Stimulated activated CD4-positive, alpha-beta T cell treated with anti-CD3 and anti-CD28 coated beads, Interleukin-15, amount 100 ng/mL, for 48 hours (primary cell): ENCODE results near the gene CDK16.

Experiments
- DNase-seq, 2 donors: peaks; one replicate each; pipeline ENCODE4 v3.0.0-alpha.2; 2020; ENCODE audit warnings: low read depth in 2 of 2

CDK16 gene

DNA sequence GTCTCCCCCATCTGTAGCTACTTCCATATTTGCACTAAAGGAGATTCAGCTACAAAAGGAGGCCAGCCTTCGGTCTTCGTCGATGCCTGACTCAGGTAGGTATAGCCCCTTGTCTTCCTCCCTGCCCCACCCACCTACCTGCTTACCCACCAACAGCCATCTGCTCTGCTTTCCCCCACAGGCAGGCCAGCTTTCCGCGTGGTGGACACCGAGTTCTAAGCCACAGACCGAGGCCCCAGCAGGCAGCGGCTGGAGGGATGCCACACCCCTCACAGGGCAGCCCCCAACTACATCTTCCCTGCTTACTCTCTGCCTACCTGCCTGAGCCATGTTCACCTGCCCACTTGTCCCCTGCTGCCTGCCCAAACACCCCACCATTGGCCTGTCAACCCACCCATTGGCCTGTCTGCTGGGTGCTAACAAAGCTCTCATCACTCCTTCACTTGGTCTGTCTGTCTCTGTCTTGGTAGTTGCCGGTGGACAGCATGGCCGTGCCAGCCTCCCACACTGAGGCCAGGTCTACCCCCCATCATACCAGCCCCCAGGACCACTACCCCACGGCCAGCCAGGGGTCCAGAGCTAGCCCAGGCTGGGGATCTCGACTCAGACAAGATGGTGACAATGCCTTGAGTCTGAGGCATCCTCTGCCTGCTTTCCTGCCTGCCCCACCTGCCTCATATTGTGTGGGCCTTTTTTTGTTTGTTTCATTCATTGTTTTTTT is 10.2 kb downstream of the CDK16 start:
- DNase-seq: no peak

- DNase-seq: no peak
Observed at GRCh38 chrX:47229427-47229826, 10.9 kb downstream of the CDK16 start.

GRCh38 chrX:47230136-47230868 is 11.8 kb downstream of the CDK16 start:
- no peak for DNase-seq

DNA sequence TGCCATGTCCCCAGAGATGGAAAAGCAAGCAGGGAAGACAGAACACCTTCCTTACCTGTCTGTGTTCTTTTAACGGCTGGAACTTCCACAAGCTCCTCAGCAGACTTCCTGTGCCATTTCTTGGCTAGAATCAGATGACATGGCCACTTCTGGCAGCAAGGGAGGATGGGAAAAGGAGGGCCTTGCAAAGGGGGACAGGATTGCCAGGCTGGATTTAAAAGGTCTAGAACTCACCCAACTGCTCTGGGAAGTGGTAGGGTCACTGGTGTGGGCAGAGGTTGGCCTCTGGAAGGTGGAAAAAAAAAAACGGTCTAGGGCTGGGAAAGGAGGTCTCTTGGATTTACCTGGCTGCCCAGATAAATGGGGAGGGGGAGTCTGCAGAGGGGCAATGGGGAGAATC is 12.7 kb downstream of the CDK16 start:
- no peak for DNase-seq

DNA sequence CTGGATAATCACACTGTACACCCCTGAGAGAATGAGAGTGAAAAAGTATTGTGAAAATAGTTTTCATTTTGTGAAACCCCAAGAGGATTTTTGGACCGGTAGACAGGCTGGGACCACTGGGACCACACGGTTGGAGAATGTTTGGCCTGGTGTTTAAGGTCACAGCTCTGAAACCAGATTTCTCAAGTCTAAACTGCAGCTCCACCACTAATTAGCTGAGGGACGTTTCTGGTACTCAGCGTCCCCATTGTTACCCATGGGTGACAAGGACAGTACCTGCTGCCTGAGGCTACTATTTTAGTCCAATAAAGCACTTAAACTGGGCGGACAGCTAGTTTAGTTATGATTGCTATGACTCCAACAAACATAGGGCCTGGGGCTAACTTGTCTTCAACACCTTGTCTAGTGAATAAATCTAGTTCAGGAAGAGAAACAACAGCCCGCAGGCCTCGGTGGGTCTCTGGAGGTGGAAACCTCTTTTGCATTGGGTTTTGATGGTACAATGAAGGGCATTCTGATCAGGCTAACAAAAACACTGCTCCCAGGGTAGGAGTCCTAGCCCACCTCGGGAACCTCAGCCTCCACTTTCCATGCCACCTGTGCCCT is 13.8 kb downstream of the CDK16 start:
- no peak for DNase-seq

DNA sequence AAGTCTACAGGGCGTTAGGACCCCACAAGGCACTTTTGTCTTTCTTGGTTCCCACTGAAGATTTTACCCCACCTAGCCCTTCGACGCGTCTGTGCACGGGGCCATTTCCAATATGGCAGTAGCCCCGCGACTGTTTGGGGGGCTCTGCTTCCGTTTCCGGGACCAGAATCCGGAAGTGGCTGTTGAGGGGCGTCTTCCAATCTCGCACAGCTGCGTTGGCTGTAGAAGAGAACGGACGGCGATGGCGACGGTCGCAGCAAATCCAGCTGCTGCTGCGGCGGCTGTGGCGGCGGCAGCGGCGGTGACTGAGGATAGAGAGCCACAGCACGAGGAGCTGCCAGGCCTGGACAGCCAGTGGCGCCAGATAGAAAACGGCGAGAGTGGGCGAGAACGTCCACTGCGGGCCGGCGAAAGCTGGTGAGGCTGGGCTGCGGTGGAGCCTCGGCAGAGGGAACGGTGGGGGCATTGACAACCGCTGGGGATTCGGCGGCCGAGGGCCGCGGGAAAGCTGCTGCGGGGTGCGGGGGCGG is 14.4 kb downstream of the CDK16 start, which contains the start of gene USP11:
Gene USP11 (plus strand): TSS at position 207 of the 530 bp plus-strand sequence. CDS start 35 bp downstream, at position 242.
- DNase-seq: no peak

DNA sequence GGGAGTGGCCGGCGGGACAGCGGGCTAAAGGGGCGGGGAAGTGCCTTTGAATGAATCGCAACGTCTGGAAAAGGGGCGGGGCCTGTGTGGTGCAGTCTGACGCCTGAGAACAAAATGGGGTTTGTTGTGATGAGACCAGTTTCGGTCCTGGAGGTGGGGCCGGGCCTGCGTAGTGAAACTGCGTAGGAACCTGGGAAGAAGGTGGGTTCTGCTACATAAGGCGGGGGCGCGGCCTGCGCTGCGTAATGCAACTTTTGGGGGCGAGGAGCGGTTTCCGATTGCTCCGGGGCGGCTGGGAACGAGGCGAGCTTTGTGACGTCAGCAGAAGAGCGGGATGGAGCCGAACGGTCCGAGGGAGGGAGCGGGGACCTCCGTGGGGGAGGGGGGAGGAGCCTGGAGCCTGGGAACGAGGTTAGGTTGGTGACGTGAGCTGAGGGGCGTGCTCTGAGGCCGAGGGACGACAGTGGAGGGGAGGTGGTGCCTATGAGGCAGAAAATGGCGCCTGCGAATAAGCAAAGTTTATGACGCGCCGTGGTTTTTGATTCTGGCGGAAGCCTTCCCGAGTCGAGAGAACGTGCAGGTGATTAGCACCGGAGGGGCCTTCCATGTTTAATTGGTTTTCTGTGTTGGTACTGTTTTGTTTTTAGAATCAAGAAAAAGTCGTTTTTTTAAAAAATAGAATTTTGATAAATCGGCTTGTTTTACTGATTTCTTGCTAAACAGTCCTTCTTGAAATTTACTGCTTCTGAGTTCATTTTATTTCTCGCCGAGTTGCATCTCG is 15.0 kb downstream of the CDK16 start:
- DNase-seq: peak; percentile 89 to 91

- no peak for DNase-seq
Observed at GRCh38 chrX:47234583-47234982, 16.1 kb downstream of the CDK16 start.

DNA sequence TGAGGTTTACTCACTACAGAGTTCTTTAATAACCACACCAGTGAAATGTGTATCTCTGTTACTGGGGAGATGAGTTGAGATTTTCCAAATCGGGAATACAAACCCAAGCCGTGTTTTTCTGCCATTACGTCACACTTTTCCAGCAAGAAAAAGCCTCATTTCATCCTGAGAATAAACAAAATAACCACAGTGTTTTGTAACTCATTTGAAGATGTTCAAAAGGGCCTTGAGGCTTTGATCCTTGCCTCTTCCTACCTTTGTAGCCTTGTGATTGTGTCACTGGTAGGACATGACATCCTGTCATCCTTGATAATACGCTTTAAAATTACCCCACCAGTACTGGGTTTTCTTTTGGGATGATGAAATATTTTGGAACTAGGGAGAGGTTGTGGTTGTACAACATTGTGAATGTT is 17.2 kb downstream of the CDK16 start:
- DNase-seq: no peak

DNA sequence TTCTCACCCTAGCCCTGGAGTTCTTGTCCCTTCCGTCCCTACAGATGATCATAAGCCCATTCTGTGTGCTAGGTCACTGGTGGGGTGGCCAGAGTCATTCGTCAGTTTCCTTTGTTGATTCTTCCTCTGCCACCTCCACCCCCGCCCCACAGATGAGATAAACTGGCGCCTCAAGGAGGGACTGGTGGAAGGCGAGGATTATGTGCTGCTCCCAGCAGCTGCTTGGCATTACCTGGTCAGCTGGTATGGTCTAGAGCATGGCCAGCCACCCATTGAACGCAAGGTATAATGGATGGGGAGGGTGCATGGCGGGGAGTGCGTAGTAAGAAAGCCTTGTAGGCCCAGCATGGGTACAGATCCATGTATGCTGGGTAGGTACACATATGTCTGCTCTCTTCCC is 20.7 kb downstream of the CDK16 start:
- no peak for DNase-seq

GRCh38 chrX:47239898-47240545 is 21.5 kb downstream of the CDK16 start:
- DNase-seq: no peak

GRCh38 chrX:47240619-47241018 is 22.1 kb downstream of the CDK16 start:
- DNase-seq: no peak

- DNase-seq: no peak
Observed at GRCh38 chrX:47241201-47242011, 22.9 kb downstream of the CDK16 start.

DNA sequence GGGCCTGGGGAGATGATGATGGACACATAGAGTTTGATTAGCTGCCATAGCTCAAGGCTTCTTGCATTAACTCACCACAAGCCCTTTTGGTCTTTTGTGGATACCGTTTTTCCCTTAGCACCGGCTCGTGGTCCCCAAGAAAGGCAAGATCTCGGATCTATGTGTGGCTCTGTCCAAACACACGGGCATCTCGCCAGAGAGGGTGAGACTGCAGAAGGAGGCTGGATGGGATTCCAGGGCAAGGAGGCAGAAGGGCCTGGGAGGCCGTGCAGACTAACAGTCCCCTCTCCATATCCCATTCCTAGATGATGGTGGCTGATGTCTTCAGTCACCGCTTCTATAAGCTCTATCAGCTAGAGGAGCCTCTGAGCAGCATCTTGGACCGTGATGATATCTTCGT is 23.8 kb downstream of the CDK16 start:
- DNase-seq: no peak

GRCh38 chrX:47243351-47243750 is 24.9 kb downstream of the CDK16 start:
- DNase-seq: no peak

GRCh38 chrX:47244676-47245075 is 26.2 kb downstream of the CDK16 start:
- no peak for DNase-seq

DNA sequence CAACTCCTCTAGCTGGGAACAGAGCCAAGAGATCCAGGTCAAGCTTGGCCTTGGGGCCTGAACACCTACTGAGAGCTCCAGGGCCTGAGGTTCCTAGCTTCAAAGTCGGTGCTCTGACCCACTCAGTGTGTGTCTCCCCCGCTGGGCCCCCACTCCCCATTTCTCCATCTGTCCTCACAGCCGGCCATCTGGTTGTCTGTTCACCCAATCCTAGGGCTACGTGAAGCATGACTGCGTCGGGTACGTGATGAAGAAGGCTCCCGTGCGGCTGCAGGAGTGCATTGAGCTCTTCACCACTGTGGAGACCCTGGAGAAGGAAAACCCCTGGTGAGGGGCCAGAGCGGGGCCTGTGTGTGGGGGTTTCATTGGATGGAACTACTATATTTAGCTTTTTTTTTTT is 26.7 kb downstream of the CDK16 start:
- DNase-seq: no peak

- DNase-seq: peak in 1 of 2 donors; percentile 14
Observed at GRCh38 chrX:47247206-47247998, 28.9 kb downstream of the CDK16 start.

DNA sequence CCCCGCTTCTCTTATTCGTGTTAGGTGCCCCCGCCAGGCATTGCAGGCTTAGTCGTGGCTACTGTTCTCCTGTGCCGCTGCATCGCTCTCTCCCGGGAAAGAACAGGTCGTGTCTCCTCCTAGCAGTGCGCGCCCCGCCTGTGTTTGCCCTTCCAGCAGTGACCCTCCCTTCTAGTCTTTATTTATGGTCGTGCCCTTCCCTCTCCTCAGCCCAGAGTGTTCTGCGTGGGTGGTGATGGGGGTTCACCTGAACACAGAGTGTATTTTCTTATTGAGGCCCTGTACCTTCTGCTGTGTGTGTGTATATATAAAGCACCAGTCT is 29.5 kb downstream of the CDK16 start:
- DNase-seq: no peak

DNA sequence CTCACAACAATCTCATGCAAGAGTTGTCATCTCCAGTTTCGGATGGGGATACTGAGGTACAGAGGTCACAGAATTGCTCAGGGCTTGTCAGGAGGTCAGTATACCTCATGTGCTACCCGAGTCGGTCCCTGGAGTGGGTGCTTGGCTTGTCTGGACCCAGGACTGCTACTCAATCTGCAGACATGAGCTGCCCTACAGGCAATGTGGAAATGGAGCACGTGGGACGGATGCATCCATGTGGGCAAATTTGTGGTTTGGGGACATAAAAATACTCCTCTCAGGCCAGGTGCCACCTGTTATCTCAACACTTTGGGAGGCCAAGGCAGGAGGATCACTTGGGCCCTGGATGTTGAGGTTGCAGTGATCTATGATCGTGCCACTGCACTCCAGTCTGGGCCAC is 30.1 kb downstream of the CDK16 start:
- no peak for DNase-seq
